NCI-H2196 (cell line): ENCODE data around the gene GABPB2.

Source experiments
- DNase-seq: peaks from one replicate; lab custom pipeline; 2025; ENCODE audit not compliant: unreplicated experiment; lab: John Stamatoyannopoulos, UW

Gene GABPB2

DNA sequence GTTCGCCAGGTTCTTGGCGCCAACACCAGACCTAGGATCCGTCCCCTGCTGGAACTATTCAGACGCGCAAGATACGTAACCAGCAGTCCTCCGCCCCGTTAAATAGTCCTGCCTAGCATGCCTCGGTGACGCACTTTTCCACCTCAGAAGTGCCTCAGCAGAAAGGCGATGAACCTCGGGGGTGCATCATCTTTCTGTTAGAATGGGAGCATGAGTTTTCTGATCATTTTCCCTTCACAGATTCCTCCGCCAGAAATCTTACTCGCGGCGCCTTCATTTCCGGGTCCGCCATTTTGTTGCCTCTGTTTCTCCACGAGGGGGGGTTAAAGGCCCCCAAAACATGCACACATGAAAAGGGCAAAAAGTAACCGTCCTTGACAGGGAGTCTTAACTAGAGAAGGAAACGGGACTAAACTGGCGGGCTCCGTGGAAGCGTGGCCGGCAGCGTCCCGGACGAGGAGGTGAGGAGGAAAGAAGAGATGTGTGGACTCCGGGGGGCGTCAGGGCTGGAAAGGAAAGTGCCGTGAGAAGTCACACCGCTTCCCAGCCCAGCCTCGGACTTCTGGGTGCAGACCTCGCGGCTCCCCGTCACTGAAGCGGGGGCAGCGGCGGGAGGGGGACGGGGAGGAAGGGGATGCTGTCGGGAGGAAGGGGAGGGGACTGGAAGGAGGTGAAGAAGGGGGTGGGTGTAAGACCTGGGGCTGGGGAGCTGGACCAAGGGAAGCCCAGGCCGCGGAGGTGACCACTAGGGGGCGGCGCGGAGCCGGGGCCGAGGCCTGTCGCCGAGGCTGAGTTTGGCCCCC lies at the start of gene GABPB2:
Gene GABPB2 (plus strand): TSS at position 288 of the 803 bp plus-strand sequence. CDS start 17,429 bp downstream, outside the sequence.
- peak; percentile 92 for DNase-seq

DNA sequence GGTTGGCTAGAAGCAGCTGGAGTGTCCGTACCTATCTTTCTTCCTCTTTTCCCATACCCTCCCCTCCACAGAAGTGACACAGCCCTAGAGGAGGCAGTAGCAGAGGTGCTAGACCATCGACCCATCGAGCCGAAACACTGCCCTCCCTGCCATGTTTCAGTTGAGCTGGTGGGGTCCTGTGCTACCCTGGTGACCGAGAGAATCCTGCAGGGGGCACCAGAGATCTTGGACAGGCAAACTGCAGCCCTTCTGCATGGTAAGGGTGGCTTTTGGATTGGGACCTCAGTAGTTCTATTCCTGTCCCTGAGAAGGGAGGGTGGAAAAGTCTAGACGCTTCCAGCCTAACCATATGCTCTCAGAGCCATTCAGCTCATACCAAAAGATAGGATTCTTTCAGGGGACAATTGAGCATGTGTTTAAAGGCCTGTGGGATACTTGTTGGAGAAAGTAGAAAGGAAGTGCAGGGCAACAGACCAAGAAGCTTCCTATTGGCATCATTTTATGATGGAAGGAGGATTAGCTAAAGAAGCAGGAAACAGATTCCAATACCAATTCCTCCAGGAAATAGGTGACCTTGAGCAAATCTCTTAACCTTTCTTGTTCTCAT lies 45.9 kb upstream of the GABPB2 start:
- DNase-seq, result peak; percentile 54

DNA sequence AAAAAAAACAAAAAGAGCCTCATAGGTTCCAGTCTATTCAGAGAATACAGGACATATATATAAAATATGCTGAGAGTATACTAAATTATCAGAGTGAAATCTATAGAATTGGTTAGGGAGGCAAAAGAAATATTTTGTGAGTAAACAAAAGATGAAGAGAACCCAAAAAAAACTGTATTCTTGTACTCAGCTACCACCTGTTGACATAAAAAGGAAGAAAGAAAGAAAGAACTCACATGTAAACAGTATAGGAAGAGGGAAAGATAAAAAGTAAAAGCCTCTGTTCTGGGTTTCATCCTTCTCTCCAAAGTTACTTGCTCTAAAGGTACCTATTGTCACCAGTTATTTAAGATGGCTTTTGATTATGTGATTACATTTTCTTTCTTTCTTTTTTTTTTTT lies 44.1 kb upstream of the GABPB2 start:
- no peak for DNase-seq

DNA sequence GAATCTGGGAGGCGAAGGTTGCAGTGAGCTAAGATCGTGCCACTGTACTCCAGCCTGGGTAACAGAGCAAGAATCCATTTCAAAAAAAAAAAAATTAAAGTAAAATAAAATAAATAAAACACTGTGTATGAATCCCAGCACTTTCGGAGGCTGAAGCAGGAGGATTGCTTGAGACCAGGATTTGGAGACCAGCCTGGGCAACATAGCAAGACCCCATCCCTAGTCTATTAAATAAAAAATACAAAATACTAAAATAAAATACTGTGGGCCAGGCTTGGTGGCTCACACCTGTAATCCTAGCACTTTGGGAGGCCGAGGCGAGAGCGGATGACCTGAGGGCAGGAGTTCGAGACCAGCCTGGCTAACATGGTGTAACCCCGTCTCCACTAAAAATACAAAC lies 38.4 kb upstream of the GABPB2 start:
- DNase-seq, result no peak

DNA sequence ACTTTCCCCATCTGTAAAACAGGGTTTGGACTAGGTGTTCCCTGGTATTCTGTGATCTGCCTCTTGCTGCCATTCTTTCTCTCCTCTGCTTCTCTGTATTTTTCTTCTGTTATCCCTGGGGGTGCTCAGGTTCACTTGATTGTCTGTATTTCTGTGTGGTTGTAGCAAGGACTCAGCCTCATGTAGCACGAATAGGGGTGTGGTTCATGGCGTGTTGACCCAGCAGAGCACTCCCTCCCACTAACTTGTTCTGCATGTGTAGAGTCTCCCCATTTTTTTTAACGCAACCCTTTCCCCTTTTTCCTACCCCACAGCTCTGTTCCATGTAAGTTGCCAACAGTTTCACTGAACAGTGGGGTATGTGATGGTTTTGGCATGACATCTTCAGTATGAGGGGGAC lies 35.4 kb upstream of the GABPB2 start:
- DNase-seq, result no peak

DNA sequence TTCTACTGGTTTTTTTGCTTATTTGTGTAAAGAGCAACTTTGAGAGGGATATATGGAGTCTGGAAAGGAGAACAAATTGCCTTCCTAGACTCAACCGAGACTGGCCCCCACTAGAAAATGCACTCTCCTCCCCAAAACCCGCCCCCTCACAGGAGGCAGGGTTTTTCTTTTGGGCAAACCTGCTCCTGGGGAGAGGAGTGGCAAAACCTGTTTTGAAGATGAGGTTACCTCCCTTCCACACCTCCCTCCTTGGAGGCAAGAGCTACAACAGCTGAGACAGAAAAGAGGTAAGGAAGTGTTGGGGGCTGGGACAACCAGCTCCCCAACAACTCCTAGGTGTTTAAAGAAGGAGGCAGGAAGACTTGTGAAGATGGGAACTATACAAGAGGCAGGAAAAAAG lies 34.2 kb upstream of the GABPB2 start, which contains the start of gene BNIPL:
Gene BNIPL (plus strand): TSS at position 231 of the 400 bp plus-strand sequence. CDS start 140 bp downstream, at position 371.
- no peak for DNase-seq

DNA sequence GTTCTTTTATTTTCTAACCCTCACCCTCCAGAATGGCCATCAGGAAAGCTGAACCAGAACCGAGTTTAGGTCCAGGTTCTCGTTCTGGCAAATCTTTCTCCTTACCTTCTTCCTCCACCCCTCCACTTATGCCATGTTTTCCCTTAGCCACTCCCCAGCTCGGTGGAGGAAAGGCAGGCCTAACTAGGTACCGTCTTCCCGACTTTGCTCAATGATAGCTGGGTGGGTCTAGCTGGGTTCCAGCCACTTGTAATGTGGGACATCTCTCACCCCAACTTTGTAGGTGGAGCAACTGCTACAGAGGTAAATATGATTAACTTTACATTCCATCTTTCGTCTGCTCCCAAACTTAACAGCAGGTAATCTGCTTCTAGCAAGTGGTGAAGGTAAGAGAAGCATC lies 33.5 kb upstream of the GABPB2 start:
- no peak for DNase-seq

DNA sequence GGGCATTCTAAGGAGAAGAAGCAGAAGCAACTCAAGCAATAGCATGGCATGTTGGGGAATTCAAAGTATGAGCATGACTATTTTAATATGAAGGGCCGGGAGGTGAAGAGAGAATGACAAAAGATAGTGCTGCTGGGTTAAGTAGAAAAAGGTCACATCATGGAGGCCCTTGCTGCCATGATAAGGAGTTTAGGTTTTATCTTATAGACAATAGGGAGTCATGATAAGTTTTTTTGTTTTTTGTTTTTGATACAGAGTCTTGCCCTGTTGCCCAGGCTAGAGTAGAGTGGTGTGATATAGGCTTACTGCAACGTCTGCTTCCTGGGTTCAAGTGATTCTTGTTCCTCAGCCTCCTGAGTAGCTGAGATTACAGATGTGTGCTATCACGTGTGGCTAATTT lies 31.0 kb upstream of the GABPB2 start:
- no peak for DNase-seq

DNA sequence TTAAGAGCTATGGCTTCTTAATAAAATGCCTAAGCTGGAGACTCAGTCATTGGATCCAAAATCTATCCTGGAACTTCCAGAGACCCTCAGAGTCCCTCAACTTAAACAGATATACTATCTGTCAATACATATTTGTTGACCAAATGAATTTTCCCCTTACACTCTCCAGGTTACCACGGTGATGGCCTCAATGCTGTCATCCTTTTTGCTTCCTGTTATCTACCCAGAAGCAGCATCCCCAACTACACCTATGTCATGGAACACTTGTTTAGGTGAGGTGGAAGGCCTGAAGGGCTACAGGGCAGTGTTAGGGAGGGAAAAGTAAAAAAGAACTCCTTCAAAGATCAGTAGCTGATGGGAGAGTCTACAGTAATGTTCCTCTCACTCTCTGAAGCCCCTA lies 27.4 kb upstream of the GABPB2 start:
- no peak for DNase-seq

DNA sequence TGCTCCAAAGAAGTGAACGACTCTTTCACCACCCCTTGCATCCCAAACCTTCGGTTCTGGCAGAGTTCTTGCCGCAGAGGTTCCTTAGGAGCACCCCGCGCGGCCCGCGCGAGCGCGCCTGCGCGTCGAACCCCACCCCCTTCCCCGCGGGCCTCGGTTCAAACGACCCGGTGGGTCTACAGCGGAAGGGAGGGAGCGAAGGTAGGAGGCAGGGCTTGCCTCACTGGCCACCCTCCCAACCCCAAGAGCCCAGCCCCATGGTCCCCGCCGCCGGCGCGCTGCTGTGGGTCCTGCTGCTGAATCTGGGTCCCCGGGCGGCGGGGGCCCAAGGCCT lies 23.0 kb upstream of the GABPB2 start, which contains the start of gene C1orf56:
Gene C1orf56 (plus strand): TSS at position 161 of the 334 bp plus-strand sequence. CDS start 97 bp downstream, at position 258.
- peak; percentile 67 for DNase-seq

DNA sequence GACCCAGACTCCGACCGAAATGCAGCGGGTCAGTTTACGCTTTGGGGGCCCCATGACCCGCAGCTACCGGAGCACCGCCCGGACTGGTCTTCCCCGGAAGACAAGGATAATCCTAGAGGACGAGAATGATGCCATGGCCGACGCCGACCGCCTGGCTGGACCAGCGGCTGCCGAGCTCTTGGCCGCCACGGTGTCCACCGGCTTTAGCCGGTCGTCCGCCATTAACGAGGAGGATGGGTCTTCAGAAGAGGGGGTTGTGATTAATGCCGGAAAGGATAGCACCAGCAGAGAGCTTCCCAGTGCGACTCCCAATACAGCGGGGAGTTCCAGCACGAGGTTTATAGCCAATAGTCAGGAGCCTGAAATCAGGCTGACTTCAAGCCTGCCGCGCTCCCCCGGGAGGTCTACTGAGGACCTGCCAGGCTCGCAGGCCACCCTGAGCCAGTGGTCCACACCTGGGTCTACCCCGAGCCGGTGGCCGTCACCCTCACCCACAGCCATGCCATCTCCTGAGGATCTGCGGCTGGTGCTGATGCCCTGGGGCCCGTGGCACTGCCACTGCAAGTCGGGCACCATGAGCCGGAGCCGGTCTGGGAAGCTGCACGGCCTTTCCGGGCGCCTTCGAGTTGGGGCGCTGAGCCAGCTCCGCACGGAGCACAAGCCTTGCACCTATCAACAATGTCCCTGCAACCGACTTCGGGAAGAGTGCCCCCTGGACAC lies 22.5 kb upstream of the GABPB2 start:
- peak; percentile 52 for DNase-seq

DNA sequence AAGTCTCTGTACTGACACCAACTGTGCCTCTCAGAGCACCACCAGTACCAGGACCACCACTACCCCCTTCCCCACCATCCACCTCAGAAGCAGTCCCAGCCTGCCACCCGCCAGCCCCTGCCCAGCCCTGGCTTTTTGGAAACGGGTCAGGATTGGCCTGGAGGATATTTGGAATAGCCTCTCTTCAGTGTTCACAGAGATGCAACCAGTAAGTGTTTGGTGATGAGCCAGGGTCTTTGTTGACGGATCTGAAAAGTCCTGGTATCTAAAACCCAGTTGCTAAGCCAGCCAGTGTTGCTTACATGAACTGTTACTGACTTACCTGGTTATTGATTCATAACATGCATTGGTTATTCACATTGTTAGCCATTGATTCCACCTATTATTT lies 21.9 kb upstream of the GABPB2 start:
- no peak for DNase-seq

DNA sequence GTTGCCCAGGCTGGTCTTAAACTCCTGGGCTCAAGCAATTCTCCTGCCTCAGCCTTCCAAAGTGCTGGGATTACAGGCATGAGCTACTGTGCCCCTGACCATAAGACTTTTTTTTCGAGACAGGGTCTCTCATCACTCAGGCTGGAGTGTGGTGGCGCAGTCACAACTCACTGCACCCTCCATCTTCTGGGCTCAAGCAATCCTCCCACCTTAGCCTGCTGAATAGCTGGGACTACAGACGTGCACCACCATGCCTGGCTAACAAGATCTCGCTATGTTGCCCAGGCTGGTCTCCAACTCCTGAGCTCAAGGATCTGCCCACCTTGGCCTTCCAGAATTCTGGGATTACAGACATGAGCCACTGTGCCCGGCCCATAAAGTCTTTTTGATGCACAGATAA lies 21.1 kb upstream of the GABPB2 start:
- DNase-seq, result no peak

DNA sequence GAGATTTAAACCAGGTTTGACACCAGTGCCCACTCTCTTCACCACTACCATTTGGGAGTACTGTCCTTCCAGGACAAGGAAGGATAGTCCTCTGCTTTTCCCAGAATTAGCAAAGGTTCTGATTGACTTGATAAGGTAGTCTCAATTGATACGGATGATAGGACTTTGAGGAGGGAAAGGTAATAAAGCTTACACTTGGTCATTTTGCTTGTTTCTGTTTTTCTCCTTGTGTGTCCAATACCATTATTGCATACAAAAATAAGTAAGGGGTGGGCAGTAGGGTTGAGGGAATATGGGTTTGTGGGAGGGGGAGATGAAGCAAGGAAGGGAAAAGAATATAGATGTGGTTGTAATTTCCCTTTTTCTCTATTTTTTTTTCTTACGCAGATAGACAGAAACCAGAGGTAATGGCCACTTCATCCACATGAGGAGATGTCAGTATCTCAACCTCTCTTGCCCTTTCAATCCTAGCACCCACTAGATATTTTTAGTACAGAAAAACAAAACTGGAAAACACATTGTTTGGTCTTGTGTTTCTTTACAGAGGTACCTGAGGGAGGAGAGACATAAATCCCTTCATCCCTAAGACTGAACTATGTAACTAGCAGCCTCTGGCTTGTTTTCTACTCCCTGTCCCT lies 20.4 kb upstream of the GABPB2 start:
- no peak for DNase-seq

DNA sequence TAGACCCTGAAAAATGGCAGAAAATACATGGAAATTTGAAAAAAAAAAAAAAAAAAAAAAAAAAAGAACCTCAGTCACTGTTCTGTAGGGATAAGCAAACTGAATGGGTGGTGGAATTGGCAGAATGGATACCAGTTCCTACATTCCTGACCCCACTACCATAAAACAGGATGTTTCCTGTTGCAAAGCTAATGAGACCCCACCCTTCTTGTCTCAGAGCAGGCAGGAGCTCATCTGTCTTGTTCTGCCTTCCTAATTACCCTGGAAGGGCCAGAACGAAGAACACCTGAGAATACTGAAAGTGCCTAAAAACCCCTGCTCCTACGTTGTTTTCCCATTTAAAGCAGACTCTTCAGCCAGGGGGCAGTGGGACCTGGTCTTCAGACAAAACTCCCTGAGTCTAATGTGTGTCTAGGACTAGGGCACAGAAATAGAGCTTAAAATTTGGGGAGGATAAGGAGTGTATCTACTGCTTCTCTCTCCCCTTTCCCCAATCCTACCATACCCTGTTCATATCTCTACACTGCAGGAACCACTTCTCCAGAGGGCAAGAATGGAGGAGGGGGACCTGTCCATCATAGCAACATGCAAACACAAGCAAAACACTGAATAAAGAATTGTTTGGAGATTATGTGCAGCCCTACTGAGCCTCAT lies 19.1 kb upstream of the GABPB2 start:
- no peak for DNase-seq

DNA sequence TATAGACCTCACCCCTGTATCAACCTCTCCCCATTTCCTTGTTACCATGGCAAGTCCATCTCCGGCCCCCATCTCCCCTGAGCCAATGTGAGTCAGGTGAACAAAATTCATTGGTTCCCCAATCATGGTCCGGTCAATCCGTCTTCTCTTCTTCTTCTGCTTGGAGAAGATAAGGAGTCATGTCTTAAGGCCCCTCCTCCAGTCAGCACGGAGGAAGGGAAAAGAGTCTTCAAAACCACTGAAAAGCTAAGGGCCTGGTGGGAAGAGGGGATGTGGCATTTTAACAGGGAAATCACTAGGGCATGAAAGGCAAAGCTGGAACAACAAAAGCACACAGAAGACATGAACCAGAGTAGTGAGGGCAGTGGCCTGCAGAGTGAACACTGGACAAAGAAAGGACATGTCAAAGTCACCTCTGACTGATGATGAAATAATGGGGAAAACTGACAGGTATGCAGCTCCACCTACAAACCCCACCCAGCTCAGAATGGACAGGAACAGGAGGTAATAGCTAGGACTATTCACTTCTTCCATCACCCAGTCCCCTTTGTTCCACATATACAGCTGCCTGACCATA lies 15.5 kb upstream of the GABPB2 start:
- no peak for DNase-seq

DNA sequence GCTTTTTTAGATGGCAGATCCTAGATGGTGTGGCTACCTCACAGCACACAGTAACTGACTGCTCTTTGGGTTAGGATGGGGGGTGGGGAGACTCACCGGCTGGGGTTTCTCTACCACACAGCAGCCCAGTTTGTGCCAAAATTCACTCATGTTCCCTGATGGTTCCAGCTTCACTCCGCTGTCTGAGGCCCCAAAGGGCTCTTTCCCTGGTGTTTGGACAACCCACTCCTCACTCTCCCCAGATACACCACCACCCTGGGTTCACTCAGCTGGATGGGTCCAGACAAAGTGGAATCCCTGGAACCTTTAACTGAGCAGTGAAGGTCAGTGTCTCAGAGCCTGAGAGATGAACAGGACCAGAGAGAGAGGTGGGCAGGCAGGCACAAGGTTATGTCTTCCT lies 15.0 kb upstream of the GABPB2 start:
- no peak for DNase-seq

DNA sequence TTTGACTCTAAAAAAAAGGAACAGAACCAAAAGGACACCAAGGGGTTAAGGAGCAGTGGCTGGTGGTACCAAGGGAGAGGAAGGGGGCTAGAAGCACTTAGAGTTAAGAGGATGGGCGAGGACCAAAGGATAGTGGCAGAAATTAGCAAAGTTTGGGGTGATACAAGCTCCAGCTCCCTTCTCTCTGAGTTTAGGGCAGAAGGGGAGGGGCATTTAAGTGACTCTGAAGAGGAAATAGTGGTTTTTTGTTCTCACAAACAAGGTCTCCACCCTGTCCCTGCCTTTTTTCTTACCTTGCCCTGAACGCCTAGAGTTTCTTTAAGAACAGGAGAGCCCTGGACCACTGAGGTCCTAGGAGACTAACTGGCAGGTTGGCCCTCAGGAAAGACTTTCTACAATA lies 14.4 kb upstream of the GABPB2 start:
- DNase-seq, result no peak

DNA sequence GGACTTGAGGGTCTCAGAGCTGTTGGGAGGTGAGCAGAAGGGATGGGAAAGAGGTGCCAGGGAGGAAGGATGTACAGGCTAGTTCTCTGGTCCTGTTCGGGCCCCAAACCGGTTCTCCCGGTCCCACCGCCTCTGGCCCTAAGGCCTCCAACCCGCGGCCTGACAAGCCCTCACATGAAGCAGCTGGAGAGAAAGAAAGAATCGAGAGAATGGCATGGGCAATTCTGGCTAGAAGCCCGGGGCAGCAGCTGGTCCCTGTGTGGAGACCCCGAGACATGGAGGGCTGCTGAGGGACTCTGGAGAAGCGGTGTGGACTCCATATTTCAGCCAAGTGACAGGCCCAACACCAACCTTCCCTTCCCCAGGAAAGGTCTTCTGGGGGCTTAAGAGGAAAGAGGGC lies 11.9 kb upstream of the GABPB2 start:
- DNase-seq, result peak; percentile 54

DNA sequence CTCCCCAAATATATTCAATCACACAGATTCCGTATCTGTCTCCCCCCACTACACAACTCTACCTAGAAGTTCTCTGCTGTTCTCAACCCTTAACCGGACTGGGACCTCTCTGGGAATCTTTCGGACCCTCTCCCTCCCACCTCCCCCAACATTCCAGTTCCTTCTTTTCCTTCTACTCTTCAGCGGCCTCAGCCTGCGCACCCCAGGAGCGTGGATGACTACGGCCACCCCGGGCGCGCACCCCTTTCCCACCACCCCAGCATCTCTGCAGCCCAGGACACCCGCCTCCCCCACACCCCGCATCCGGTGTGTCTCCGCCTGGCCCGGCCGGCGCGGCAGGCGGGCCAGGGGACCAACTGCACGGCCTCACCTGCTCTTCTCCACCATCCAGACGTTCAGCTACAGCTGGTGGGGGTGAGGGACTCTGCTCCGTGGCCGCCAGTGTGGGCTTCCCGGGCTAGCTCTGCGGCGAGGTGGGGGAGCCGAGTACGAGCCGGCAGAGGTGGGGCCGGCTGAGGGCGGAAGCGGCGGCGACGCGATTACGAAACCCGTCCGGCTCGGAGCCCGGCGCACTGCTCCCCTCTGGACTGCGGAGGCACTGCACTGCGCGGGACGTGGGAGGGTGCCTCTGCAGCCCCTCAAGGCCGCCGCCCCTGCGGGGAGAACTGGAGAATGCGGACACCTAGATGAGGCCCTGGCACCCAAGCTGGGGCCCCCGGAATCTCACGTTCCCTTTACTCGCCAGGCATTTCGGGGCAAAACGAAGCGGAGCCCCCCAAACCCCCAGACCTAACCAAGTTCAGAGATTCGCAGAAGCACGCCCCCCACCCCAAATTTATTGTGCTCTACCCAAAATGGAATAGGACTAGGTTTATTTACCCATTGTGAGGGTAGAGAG lies 11.2 kb upstream of the GABPB2 start, which contains the start of gene CDC42SE1:
Gene CDC42SE1 (minus strand): TSS at position 514 of the 898 bp plus-strand sequence. CDS start 3,892 bp downstream, outside the sequence.
- DNase-seq, result peak; percentile 83
